T-helper 1 cell treated with Interleukin-12 subunit alpha and Interleukin-12 subunit beta and Interleukin-4 antibody, amounts not matched to agents 30 ng/mL and 1 ng/mL, for 36 hours (primary cell): ENCODE results near the gene CECR2. TPM values are rescaled to one million over a fixed set of nuclear protein-coding genes. Genes with fewer than 3 reads are reported as not detected.
"Not testable (repeated sequence)": the region's sequence is repeated elsewhere in the genome, so short reads cannot be mapped to it uniquely, and the experiment has no call there.

ENCODE experiments used
- intact Hi-C: fragments of 100-400 bp; cut with micrococcal nuclease; formaldehyde crosslinking; loops from one replicate; pipeline ENCODE4 v1.15.1; 2024
- total RNA-seq: library from RNA; stranded (reverse); gene quantifications from 2 replicates; pipeline ENCODE4 v1.2.3, GENCODE V29; 2022

The CECR2 gene
- total RNA-seq, 1 donor from 2014 or later, result 0.42 TPM

GRCh38 chr22:17566016-17566687 is 196.9 kb downstream of the CECR2 start:
- intact Hi-C loops, result not testable (repeated sequence)

DNA sequence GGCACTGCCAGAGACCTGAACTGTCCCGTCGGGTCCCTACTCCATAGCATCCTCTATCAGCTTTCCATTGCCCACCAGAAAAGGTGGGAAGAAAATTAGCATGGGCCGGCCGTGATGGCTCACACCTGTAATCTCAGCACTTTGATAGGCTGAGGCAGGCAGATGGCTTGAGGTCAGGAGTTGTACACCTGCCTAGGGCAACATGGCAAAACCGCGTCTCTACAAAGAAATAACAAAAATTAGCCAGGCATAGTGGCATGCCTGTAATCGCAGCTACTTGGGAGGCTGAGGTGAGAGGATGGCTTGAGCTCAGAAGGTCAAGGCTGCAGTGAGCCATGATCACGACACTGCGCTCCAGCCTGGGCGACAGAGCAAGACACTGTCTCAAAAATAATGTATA is 197.5 kb downstream of the CECR2 start:
- intact Hi-C loops, result no loop called here

DNA sequence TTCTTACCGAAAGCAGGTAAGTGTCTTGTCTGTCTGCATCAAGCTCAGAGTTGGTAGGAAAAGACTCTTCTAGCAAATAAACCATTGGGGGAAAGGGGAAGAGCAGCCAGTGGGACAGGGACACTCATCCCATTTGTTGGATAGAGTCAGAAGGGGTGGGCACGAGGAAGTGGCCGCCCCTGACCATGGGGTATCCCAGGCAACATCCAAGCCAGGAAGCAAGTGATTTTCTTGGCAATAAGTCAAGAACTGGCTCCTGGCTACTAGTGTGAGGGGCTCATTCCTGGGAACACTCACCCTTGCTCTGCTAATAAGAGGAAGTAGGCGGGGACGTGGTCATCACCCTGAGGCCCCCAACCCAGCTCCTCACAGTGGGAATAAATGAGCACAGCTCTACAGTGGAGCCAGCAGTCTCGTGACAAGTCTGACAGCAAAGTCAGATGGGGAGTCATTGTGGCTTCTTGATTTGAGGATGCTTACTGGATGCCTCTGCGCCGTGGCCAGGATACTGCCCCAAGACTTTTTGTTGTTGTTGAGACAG is 200.8 kb downstream of the CECR2 start:
- intact Hi-C loops, result no loop called here

GRCh38 chr22:17570851-17571631 is 201.8 kb downstream of the CECR2 start:
- intact Hi-C loops, result no loop called here

- intact Hi-C loops, result no loop called here
These were observed 205.9 kb downstream of the CECR2 start for GRCh38 chr22:17575151-17575550.

GRCh38 chr22:17575681-17576080 is 206.4 kb downstream of the CECR2 start:
- intact Hi-C loops, result no loop called here

DNA sequence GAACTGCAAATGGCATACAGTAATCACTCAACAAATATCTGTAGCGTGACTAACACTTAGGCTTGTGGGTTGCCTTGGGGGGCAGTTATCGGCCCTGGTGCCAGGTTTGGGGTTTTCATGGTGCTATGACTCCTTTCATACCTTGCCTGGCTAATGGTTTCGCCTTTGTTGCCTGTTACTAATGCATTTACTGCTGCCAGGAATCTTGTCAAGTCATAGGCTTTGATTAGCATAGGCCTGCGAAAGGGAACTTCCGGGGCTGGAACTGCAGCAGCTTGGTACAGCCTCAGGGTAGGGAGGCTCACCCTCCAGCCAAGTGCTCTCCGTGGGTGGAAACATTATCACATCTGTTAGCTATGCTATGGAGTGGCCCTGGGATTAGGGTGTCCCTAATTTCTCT is 207.2 kb downstream of the CECR2 start:
- intact Hi-C loops, result no loop called here

DNA sequence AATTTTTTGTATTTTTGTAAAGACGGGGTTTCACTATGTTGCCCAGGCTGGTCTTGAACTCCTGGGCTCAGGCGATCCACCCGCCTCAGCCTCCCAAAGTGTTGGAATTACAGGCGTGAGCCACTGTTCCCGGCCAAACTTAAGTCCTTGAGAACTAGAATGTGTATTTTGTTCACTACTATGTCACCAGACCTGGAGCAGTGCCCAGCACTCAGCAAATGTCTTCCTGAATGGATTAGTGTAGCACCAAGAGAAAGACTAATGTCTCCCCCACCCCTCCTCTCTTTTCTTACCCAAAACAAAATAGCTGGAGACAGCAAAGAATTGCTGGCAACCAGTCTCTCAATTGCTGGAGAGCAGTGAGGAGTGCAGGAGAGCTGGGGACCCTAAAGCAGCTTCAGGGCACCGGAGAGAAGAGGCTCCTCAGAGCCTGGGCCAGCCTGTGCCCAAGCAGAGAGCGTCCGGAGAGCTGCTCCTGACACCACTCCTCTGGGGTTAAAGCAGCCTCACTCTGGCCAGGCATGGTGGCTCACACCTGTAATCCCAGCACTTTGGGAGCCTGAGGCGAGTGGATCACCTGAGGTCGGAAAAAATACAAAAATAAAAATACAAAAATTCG is 209.0 kb downstream of the CECR2 start:
- intact Hi-C loops, result no loop called here

DNA sequence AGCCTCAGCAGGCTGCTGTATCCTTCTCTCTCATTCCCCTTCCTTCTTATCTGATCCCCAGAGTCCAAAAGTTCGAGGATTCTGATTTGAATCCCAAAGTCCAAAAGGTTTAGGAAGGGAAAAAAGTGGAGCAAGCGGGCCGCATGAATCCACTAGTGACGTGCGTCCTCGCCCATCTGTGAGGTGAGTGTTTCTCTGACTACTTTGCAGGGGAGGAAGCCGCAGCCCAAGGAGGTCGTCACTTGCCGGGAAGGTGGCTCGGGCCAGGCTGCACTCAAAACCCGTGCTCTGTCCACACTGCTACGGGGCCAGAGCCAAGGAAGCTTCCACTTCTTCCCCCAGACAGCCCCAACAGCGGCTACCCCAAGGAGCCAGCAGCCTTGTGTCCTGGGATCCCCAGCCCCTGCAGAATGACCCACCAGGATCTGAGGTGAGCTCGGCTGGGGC is 210.3 kb downstream of the CECR2 start:
- intact Hi-C loops, result no loop called here

DNA sequence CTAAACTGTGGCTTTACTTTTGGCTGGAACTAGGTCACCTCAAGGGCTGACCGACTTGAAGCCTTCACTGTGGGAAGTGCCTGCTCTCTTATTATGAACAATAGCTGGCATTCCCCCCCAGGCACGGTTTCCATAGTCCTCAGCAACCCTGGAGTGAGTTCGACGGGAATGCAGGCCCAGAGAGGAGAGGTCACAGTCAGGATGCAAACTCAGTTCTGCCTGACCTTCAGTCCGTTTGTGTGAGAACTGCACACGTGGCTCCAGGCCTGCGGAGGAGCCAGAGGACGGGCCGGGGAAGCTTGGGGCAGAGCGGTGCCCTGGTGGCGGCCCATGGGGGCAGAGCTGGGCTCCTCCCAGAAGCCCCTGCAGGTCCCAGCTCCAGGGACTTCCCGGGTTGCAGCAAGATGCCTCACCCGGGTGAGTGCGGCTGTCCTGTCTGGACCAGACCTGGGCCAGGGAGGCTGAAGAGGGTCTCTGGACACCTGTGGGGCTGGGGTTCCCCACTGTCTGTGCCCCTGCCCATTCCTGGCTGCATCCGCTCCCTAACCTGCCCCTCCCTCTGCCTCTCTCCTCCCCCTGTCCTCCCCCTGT is 211.3 kb downstream of the CECR2 start:
- intact Hi-C loops, result no loop called here

GRCh38 chr22:17581056-17581455 is 211.8 kb downstream of the CECR2 start:
- intact Hi-C loops, result no loop called here

GRCh38 chr22:17581631-17582030 is 212.4 kb downstream of the CECR2 start:
- intact Hi-C loops, result no loop called here

GRCh38 chr22:17583151-17583550 is 213.9 kb downstream of the CECR2 start:
- intact Hi-C loops, result no loop called here

- intact Hi-C loops, result no loop called here
These were observed 217.7 kb downstream of the CECR2 start for GRCh38 chr22:17586831-17587440.

DNA sequence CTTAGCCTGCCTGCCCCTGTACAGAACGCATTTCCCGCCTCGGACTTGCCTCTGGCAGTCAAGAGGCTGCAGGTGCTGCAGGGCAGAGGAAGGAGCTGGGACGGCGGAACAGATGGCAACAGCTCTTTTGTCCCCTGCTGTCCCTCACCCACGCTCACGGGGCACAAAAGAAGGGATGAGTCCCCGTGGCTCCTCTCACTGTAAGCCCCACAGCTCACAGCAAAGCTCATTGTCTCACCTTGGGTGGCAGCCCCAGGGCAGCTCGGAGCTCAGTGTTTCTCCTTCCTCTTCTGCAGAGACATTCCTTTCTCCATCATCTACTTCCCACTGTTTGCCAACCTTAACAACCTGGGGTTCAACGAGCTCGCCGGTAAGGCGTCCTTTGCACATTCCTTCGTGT is 218.4 kb downstream of the CECR2 start:
- intact Hi-C loops, result no loop called here

GRCh38 chr22:17588606-17589005 is 219.3 kb downstream of the CECR2 start:
- intact Hi-C loops, result no loop called here

DNA sequence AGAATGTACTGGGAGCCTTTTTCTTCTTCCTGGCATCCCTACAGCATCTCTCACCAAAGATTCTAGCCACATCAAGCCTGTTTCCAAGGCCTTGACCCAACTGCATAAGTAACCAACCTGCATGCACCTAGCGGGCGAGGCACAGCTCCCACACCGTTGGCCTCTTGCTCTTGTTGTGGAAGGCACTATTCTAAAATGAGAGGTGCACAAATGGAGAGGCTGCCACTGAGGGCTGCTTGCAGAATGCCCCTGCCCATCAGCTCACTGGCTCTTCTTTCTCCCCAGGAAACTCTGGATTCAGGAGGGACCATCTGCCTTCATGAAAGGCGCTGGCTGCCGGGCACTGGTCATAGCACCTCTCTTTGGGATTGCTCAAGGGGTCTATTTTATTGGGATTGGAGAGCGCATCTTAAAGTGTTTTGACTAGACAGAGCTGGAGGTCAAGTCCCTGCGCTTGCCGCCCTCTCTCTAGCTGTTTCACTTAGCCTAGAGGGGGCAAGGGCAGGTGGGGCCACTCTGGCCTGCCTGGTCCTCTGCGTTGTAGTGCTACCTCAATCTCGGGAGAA is 220.6 kb downstream of the CECR2 start:
- intact Hi-C loops, result no loop called here

- intact Hi-C loops, result no loop called here
These were observed 221.3 kb downstream of the CECR2 start for GRCh38 chr22:17590586-17590985.

DNA sequence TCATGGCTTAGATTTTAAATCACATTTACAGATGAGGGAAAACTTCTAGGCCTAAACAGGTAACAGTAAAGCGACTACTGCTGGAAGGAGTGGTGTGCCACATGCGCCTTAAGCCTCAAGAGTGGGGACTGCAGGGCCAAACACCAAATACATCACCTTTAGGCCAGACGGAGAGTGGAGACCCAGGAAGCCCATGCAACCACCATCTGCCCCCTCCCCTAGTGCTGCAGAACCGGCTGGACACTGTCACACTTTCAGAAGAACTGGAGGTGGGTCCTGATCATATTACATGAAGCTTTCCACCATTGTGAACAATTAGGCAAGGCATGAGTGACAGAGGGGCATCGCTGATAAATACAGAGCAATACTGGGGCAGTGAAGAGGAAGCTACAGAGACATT is 222.9 kb downstream of the CECR2 start:
- intact Hi-C loops, result no loop called here

- intact Hi-C loops, result no loop called here
These were observed 227.0 kb downstream of the CECR2 start for GRCh38 chr22:17596226-17596625.

DNA sequence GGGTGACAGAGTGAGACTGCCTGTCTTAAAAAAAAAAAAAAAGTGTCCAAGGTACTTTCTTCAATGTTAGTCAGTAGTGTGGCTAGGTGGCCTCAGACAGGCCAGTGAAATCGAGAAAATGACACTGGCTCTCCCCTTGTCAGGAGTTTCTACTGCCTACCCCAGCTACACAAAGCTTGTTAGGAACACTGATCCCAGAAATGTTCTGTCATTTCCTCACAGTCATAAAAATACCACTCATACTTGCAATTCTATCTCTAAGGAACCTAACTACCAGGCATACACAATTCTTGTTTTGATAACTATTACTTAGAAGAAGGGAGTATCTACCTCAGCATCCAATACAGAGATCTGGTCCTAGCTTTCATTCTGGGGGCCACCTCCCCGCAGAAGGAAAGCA is 228.0 kb downstream of the CECR2 start:
- intact Hi-C loops, result no loop called here
